Common myeloid progenitor, CD34-positive (primary cell): ENCODE data around the gene ALDOB.

Experiments used
- CTCF ChIA-PET: fragments of 350-600 bp; sonication (Branson Sonifier 250); formaldehyde crosslinking; loops from one replicate; lab custom pipeline; 2021; ENCODE audit warnings: antibody characterized with exemption; lab: Charles Lee
- POLR2A ChIA-PET: fragments of 350-600 bp; sonication (Branson Sonifier 250); formaldehyde crosslinking; loops from one replicate; lab custom pipeline; 2021; ENCODE audit warnings: antibody characterized with exemption; lab: Charles Lee
- DNase-seq, 3 donors: peaks; one replicate each; pipeline versions ENCODE4 v3.0.0 to v3.0.0-alpha.2; 2013
- H3K27ac ChIP-seq, 2 experiments: 1 replicate in 1 of 2; 2 replicates in 1 of 2; pipeline ENCODE4 v1.7.0; 2013; ENCODE audit warnings: inconsistent platforms in 2 of 2, low read length in 2 of 2, mild to moderate bottlenecking in 2 of 2, low read depth in 1 of 2, moderate library complexity in 1 of 2; ENCODE audit not compliant: severe bottlenecking in 2 of 2, insufficient read depth in 1 of 2, poor library complexity in 1 of 2
- H3K27me3 ChIP-seq, 5 experiments: replicated peaks in 2 of 5; 1 replicate in 3 of 5; 2 replicates in 2 of 5; pipeline versions ENCODE4 v1.6.1 to v1.7.0; 2013; ENCODE audit warnings: low read length in 4 of 5, mild to moderate bottlenecking in 2 of 5, moderate library complexity in 2 of 5, inconsistent platforms in 1 of 5; ENCODE audit not compliant: insufficient read depth in 5 of 5, control insufficient read depth in 4 of 5
- H3K36me3 ChIP-seq, 4 experiments: 1 replicate in 2 of 4; 2 replicates in 2 of 4; pipeline versions ENCODE4 v1.6.1 to v1.7.0; 2013; ENCODE audit warnings: low read length in 3 of 4, control low read depth in 1 of 4, mild to moderate bottlenecking in 1 of 4; ENCODE audit not compliant: control insufficient read depth in 4 of 4, insufficient read depth in 4 of 4
- H3K4me1 ChIP-seq, 4 experiments: 1 replicate in 3 of 4; 2 replicates in 1 of 4; pipeline versions ENCODE4 v1.6.1 to v1.7.1; 2013; ENCODE audit warnings: low read length in 3 of 4, mild to moderate bottlenecking in 3 of 4, control low read depth in 1 of 4, inconsistent platforms in 1 of 4, moderate library complexity in 1 of 4; ENCODE audit not compliant: control insufficient read depth in 4 of 4, insufficient read depth in 4 of 4; ENCODE audit errors: control extremely low read depth in 1 of 4
- H3K4me3 ChIP-seq, 7 experiments: 1 replicate in 4 of 7; 2 replicates in 3 of 7; pipeline versions ENCODE4 v1.5.1 to v1.7.0; 2013; ENCODE audit warnings: mild to moderate bottlenecking in 7 of 7, low read length in 6 of 7, moderate library complexity in 6 of 7, inconsistent platforms in 2 of 7, low read depth in 2 of 7, control low read depth in 1 of 7; ENCODE audit not compliant: insufficient read depth in 4 of 7, control insufficient read depth in 1 of 7; ENCODE audit errors: extremely low read depth in 1 of 7
- H3K9me3 ChIP-seq, 5 experiments: 1 replicate in 4 of 5; 2 replicates in 1 of 5; pipeline versions ENCODE4 v1.6.1 to v1.7.1; 2013; ENCODE audit warnings: low read length in 4 of 5, mild to moderate bottlenecking in 2 of 5, inconsistent platforms in 1 of 5, low read depth in 1 of 5, moderate library complexity in 1 of 5; ENCODE audit not compliant: control insufficient read depth in 4 of 5, insufficient read depth in 2 of 5; ENCODE audit errors: control extremely low read depth in 1 of 5
- WGBS: methylation state at CpG from one replicate; pipeline ENCODE4 v1.1.5; 2013; ENCODE audit not compliant: insufficient coverage; 5-methylcytosine and 5-hydroxymethylcytosine counted together

Gene ALDOB

DNA sequence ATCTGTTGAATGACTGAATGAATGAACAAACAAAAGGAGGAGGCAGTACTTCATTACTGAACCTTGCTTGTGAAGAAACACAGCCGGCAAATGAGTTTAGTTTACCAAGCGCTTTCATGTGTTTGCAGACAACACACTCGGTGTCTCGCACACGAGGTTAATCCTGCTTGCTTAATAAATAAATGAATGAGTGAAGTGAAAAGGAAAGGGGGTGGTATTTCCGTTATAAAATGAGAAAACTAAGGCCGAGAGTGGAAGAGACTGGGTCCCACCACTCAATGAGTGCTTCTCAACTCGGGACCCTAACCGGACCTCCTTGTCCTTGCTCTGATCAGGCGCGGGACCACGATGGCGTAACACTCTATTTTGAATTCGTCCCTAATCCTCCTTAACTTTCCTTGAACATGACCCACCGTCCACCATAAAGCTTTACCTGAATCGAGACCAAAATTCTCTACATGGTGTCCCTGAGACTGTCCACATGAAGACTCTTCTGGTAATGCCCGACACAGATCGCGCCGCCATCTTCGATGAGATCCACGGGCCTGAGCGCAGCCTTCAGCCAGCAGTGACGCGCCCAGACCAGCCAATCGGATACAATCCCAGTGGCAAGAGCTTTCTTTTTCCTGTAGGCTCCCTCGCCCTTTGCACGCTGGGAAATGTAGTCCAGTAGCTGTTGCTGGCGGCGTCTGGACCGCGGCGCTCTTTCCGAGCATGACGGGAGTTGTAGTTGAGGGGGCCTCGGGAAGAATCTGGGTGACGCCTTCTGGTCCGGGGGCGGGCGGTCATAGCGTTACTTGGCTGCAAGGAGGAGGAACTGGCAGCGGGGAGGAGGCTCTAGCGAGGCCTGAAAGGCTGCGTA is 37.3 kb downstream of the ALDOB start, which contains the start of the genes MRPL50 and ZNF189:
MRPL50 (minus strand) TSS at position 551 of the 862 bp plus-strand sequence; CDS start at position 525, 26 bp downstream.
ZNF189 (plus strand) TSS at position 784 of the 862 bp plus-strand sequence. CDS start 306 bp downstream, outside the sequence.
- DNase-seq = peak; percentile 99 to 100 (median 99)
- CTCF ChIA-PET = interaction anchor here (1.6 to 2.3 kb wide), 4 partner anchors 10 to 88 kb away, joined by 3 to 10 read pairs (median 6); a partner anchor contains a TSS
- under 1% methylated on average over 40 of the region's 44 CpGs for WGBS
- Histone ChIP-seq H3K4me1 (peaks cover 9 to 29% (median 15%) of the 10 kb centered on the region in 4 experiments), H3K27me3 (no peaks in the 10 kb centered on the region), H3K4me3 (peak within 1 kb of the TSS; percentile 57 to 100 (median 91)), H3K9me3 (peaks cover 4 to 26% (median 9%) of the 10 kb centered on the region in 5 experiments), H3K27ac (peak within 1 kb of the TSS; percentile 96 to 98), H3K36me3 (peaks cover 17 to 50% (median 36%) of the 10 kb centered on the region in 4 experiments)
- POLR2A ChIA-PET = interaction anchor here (0.5 to 0.7 kb wide), 4 partner anchors 16 to 715 kb away, joined by 3 read pairs; partner anchors contain the start of gene RNF20

DNA sequence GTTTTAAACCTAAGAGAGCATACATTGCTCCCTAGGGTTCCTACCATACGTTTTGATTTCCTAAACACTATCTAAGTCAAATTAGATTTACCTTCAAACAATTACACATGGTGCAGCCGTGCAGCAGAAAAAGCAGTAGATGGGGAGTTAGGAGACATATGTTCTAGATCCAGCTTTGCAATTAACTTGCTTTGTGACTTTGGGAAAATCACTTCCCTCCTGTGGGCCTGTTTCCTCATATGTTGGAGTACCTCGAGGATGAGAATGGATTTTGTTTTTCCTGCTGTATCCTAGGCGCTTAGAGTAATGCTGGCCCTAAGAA is 37.9 kb downstream of the ALDOB start:
- no peak for DNase-seq
- H3K9me3 ChIP-seq = peaks cover 1 to 27% (median 3%) of the 10 kb centered on the region in 5 experiments
- H3K4me3 ChIP-seq = peak overlapping the region in 6 of 7 experiments; percentile 72 to 100 (median 93)
- peaks cover 11 to 44% (median 30%) of the 10 kb centered on the region in 4 experiments for H3K36me3 ChIP-seq
- H3K4me1 ChIP-seq = peaks cover 9 to 29% (median 15%) of the 10 kb centered on the region in 4 experiments
- peak overlapping the region; percentile 96 to 98 for H3K27ac ChIP-seq
- H3K27me3 ChIP-seq = no peaks in the 10 kb centered on the region
- CTCF ChIA-PET = interaction anchor here (1.6 to 2.3 kb wide), 3 partner anchors 9 to 89 kb away, joined by 3 to 10 read pairs (median 4); a partner anchor contains a TSS
- POLR2A ChIA-PET = interaction anchor here (0.7 kb wide), 1 partner anchor 715 kb away, joined by 3 read pairs; no protein-coding TSS in a partner anchor
- 0% methylated on average over 2 of the region's 4 CpGs for WGBS

- Histone ChIP-seq H3K9me3 (peaks cover 0 to 16% (median 3%) of the 10 kb centered on the region in 5 experiments), H3K27me3 (no peaks in the 10 kb centered on the region), H3K4me1 (peaks cover 4 to 17% (median 8%) of the 10 kb centered on the region in 4 experiments), H3K27ac (no peak overlapping the region), H3K36me3 (peaks cover 10 to 34% (median 18%) of the 10 kb centered on the region in 4 experiments), H3K4me3 (no peak overlapping the region)
- ChIA-PET CTCF (no interaction called here), POLR2A (no interaction called here)
- no CpG with 5 or more reads among the region's 1 CpG for WGBS
- DNase-seq = no peak
Measured at GRCh38 chr9:101394687-101395086, 40.9 kb downstream of the ALDOB start.

DNA sequence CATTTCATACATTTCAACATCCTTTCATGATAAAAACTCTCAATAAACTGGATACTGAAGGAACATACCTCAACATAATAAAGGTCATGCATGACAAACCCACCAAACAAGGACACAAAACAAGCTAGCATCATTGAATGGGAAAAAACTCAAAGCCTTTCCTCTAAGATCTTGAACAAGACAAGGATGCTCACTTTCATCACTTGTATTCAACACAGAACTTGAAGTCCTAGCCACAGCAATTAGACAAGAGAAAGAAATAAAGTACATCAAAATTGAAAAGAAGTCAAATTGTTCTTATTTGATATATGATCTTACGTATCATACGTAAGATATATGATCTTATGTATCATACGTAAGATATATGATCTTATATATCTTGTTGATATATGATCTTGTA is 42.4 kb downstream of the ALDOB start:
- peaks cover 12 to 46% (median 27%) of the 10 kb centered on the region in 4 experiments for H3K36me3 ChIP-seq
- H3K4me3 ChIP-seq = no peak overlapping the region
- ChIA-PET POLR2A (no interaction called here), CTCF (no interaction called here)
- H3K4me1 ChIP-seq = peaks cover 0 to 11% (median 4%) of the 10 kb centered on the region in 4 experiments
- no CpG with 5 or more reads among the region's 3 CpGs for WGBS
- H3K27me3 ChIP-seq = no peaks in the 10 kb centered on the region
- peaks cover 0 to 16% (median 3%) of the 10 kb centered on the region in 5 experiments for H3K9me3 ChIP-seq
- no peak overlapping the region for H3K27ac ChIP-seq
- no peak for DNase-seq

GRCh38 chr9:101388507-101388993 is 47.0 kb downstream of the ALDOB start:
- Histone ChIP-seq H3K4me3 (no peak overlapping the region), H3K36me3 (peaks cover 12 to 30% (median 21%) of the 10 kb centered on the region in 4 experiments), H3K4me1 (no peaks in the 10 kb centered on the region), H3K27ac (no peak overlapping the region), H3K27me3 (no peaks in the 10 kb centered on the region), H3K9me3 (peaks cover 0 to 13% (median 2%) of the 10 kb centered on the region in 5 experiments)
- ChIA-PET POLR2A (no interaction called here), CTCF (interaction anchor here (0.7 to 2.0 kb wide), 6 partner anchors 10 to 79 kb away, joined by 3 to 10 read pairs (median 5); partner anchors contain the start of genes MRPL50 and ZNF189)
- WGBS = 88% methylated on average over 1 of the region's 2 CpGs
- DNase-seq = peak in 1 of 3 donors; percentile 10

DNA sequence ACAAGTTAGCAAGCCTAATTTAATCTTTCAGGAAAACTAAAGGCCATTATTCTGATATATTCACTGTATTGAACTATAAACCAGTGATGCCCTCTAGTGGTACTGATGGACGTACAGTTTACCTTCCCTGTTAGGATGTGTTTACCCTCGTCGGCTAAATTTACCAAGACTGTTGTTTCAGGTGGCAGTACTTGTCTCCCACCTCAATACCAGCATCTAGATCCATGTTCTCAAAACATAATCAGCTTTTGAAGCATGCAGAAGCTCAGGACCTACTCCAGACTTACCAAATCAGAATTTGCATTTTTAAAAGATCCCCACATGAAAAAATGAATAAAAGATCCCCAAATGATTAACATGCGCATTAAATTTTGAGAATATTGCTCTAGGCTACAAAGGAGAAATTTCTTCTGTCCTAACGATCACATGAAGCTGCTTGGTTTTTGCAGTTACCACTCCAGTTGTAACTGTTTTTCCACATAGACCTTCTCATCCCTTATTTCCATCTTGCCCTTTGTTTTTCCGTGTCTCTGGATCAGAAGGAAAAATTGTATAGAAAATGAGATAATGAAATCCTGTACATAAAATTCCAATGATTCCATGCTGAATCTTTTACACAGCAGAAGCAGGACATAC is 47.6 kb downstream of the ALDOB start:
- 60% methylated on average over 1 of the region's 6 CpGs for WGBS
- peaks cover 12 to 30% (median 21%) of the 10 kb centered on the region in 4 experiments for H3K36me3 ChIP-seq
- H3K9me3 ChIP-seq = peaks cover 0 to 10% (median under 1%) of the 10 kb centered on the region in 5 experiments
- CTCF ChIA-PET = interaction anchor here (1.0 to 2.0 kb wide), 6 partner anchors 10 to 79 kb away, joined by 3 to 10 read pairs (median 5); partner anchors contain the start of genes MRPL50 and ZNF189
- H3K4me1 ChIP-seq = no peaks in the 10 kb centered on the region
- H3K27ac ChIP-seq = no peak overlapping the region
- H3K27me3 ChIP-seq = no peaks in the 10 kb centered on the region
- H3K4me3 ChIP-seq = no peak overlapping the region
- peak; percentile 43 to 52 (median 51) for DNase-seq
- POLR2A ChIA-PET = no interaction called here
